Astrocyte (in vitro differentiated cells and primary cell): ENCODE measurements around the gene ANGPTL8. TPM values are rescaled to one million over a fixed set of nuclear protein-coding genes. Genes with fewer than 3 reads are reported as not detected.

Source experiments
- DNase-seq: peaks from one replicate; pipeline ENCODE4 v3.0.0-alpha.2; 2010; ENCODE audit warnings: low read depth
- FAIRE-seq: peaks from 2 replicates; lab custom pipeline; 2011; peaks lifted over from hg19 to GRCh38; lab: Jason Lieb, UNC
- H2AFZ ChIP-seq: 2 replicates; pipeline ENCODE4 v1.6.0; 2012; ENCODE audit warnings: low read depth, low read length, inconsistent platforms
- H3K27ac ChIP-seq: 2 replicates; pipeline ENCODE4 v1.5.1; 2011; ENCODE audit warnings: low read depth, low read length, inconsistent platforms
- H3K27me3 ChIP-seq: 2 replicates; pipeline ENCODE4 v1.6.0; 2011; ENCODE audit warnings: low read length, inconsistent platforms; ENCODE audit not compliant: insufficient read depth
- H3K36me3 ChIP-seq: 2 replicates; pipeline ENCODE4 v1.5.1; 2011; ENCODE audit warnings: low read length, inconsistent platforms; ENCODE audit not compliant: insufficient read depth
- H3K4me1 ChIP-seq: 2 replicates; pipeline ENCODE4 v1.5.1; 2011; ENCODE audit warnings: low read length, inconsistent platforms; ENCODE audit not compliant: insufficient read depth
- H3K4me2 ChIP-seq: 2 replicates; pipeline ENCODE4 v1.6.0; 2012; ENCODE audit warnings: low read length, inconsistent platforms
- H3K4me3 ChIP-seq: 2 replicates; pipeline ENCODE4 v1.5.1; 2011; ENCODE audit warnings: low read depth, mild to moderate bottlenecking, low read length, inconsistent platforms; ENCODE audit not compliant: insufficient read depth
- H3K79me2 ChIP-seq: 2 replicates; pipeline ENCODE4 v1.6.0; 2012; ENCODE audit warnings: mild to moderate bottlenecking, low read length, inconsistent platforms; ENCODE audit not compliant: insufficient read depth
- H3K9ac ChIP-seq: 2 replicates; pipeline ENCODE4 v1.6.0; 2012; ENCODE audit warnings: mild to moderate bottlenecking, low read length, inconsistent platforms
- H3K9me3 ChIP-seq: 2 replicates; pipeline ENCODE4 v1.5.1; 2012; ENCODE audit warnings: low read depth, mild to moderate bottlenecking, low read length, inconsistent platforms; ENCODE audit not compliant: insufficient read depth
- H4K20me1 ChIP-seq: 2 replicates; pipeline ENCODE4 v1.6.0; 2012; ENCODE audit warnings: low read length, inconsistent platforms; ENCODE audit not compliant: insufficient read depth
- H3K27ac Mint-ChIP-seq: one replicate; pipeline ENCODE4 v1.8.0; 2021; ENCODE audit warnings: mild to moderate bottlenecking, mixed read lengths; ENCODE audit not compliant: unreplicated experiment
- H3K27me3 Mint-ChIP-seq: one replicate; pipeline ENCODE4 v1.8.0; 2021; ENCODE audit warnings: low read depth, mixed read lengths; ENCODE audit not compliant: unreplicated experiment
- H3K36me3 Mint-ChIP-seq: one replicate; pipeline ENCODE4 v1.8.0; 2021; ENCODE audit warnings: low read depth, mixed read lengths; ENCODE audit not compliant: unreplicated experiment
- H3K4me1 Mint-ChIP-seq: one replicate; pipeline ENCODE4 v1.8.0; 2021; ENCODE audit warnings: low read depth, mixed read lengths; ENCODE audit not compliant: unreplicated experiment
- H3K4me3 Mint-ChIP-seq: one replicate; pipeline ENCODE4 v1.8.0; 2021; ENCODE audit warnings: mild to moderate bottlenecking, moderate library complexity, mixed read lengths; ENCODE audit not compliant: unreplicated experiment
- H3K9me3 Mint-ChIP-seq: one replicate; pipeline ENCODE4 v1.8.0; 2021; ENCODE audit warnings: mild to moderate bottlenecking, mixed read lengths; ENCODE audit not compliant: unreplicated experiment
- EZH2 ChIP-seq: IDR thresholded peaks from 2 replicates; pipeline ENCODE4 v1.6.1; 2012; ENCODE audit warnings: mild to moderate bottlenecking, low read length, inconsistent platforms; ENCODE audit not compliant: insufficient read depth
- total RNA-seq: library from RNA; stranded (reverse); gene quantifications from 2 replicates; pipeline ENCODE4 v1.2.1, GENCODE V29; 2021
- TF ChIP-seq, protein P1 (sequence below): IDR thresholded peaks from 2 replicates; pipeline ENCODE4 v1.5.1; 2011; ENCODE audit warnings: low read depth, mild to moderate bottlenecking, inconsistent platforms, low read length, moderate library complexity; ENCODE audit not compliant: insufficient read depth

The ANGPTL8 gene
- total RNA-seq, 1 donor from 2014 or later = not detected

- no peak for FAIRE-seq
- H3K36me3 ChIP-seq = peaks cover 5% of the 10 kb centered on the region
- no peaks in the 10 kb centered on the region for H3K27me3 ChIP-seq
- no peak overlapping the region for H3K4me3 ChIP-seq
- Mint-ChIP-seq H3K27ac (no peak overlapping the region), H3K36me3 (peaks cover 20% of the 10 kb centered on the region), H3K4me1 (peaks cover 5% of the 10 kb centered on the region), H3K27me3 (no peaks in the 10 kb centered on the region), H3K4me3 (peak overlapping the region; percentile 20), H3K9me3 (peaks cover 3% of the 10 kb centered on the region)
- no peak for TF ChIP-seq EZH2
- TF ChIP-seq, protein P1, sequence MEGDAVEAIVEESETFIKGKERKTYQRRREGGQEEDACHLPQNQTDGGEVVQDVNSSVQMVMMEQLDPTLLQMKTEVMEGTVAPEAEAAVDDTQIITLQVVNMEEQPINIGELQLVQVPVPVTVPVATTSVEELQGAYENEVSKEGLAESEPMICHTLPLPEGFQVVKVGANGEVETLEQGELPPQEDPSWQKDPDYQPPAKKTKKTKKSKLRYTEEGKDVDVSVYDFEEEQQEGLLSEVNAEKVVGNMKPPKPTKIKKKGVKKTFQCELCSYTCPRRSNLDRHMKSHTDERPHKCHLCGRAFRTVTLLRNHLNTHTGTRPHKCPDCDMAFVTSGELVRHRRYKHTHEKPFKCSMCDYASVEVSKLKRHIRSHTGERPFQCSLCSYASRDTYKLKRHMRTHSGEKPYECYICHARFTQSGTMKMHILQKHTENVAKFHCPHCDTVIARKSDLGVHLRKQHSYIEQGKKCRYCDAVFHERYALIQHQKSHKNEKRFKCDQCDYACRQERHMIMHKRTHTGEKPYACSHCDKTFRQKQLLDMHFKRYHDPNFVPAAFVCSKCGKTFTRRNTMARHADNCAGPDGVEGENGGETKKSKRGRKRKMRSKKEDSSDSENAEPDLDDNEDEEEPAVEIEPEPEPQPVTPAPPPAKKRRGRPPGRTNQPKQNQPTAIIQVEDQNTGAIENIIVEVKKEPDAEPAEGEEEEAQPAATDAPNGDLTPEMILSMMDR = no peak
- peaks cover 21% of the 10 kb centered on the region for H3K4me1 ChIP-seq
- H2AFZ ChIP-seq = no peak overlapping the region
- peaks cover 17% of the 10 kb centered on the region for H4K20me1 ChIP-seq
- H3K79me2 ChIP-seq = peaks cover 32% of the 10 kb centered on the region
- H3K27ac ChIP-seq = no peak overlapping the region
- peak overlapping the region; percentile 7 for H3K4me2 ChIP-seq
- no peak overlapping the region for H3K9ac ChIP-seq
- DNase-seq = peak; percentile 20
- H3K9me3 ChIP-seq = no peaks in the 10 kb centered on the region
These were observed 48.1 kb upstream of the ANGPTL8 start for GRCh38 chr19:11191273-11191755.

DNA sequence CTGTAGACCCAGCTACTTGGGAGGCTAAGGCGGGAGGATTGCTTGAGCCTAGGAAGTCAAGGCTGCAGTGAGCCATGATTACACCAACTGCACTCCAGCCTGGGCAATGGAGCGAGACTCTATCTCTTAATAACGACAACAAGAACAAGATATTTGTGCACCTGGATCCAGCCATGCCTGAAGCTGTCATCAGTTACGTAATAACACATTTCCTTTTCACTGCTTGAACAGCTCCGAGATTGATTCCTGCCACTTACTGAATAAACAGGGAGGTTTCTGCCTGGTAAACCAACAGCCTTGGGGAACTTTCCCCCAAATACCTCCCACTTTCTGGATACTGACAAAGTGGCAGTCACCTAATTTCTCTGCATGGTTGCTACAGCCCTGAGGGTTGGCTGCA is 47.5 kb upstream of the ANGPTL8 start:
- no peak for FAIRE-seq
- Histone ChIP-seq H3K9me3 (no peaks in the 10 kb centered on the region), H3K79me2 (peaks cover 38% of the 10 kb centered on the region), H3K4me3 (no peak overlapping the region), H3K27me3 (no peaks in the 10 kb centered on the region), H3K36me3 (peaks cover 5% of the 10 kb centered on the region), H3K27ac (no peak overlapping the region), H3K4me2 (peak overlapping the region; percentile 7), H3K4me1 (peaks cover 24% of the 10 kb centered on the region), H3K9ac (no peak overlapping the region), H2AFZ (no peak overlapping the region), H4K20me1 (peaks cover 20% of the 10 kb centered on the region)
- no peak for DNase-seq
- no peak overlapping the region for H3K4me3 Mint-ChIP-seq
- peaks cover 3% of the 10 kb centered on the region for H3K9me3 Mint-ChIP-seq
- H3K36me3 Mint-ChIP-seq = peaks cover 17% of the 10 kb centered on the region
- H3K4me1 Mint-ChIP-seq = peaks cover 5% of the 10 kb centered on the region
- no peaks in the 10 kb centered on the region for H3K27me3 Mint-ChIP-seq
- no peak overlapping the region for H3K27ac Mint-ChIP-seq
- TF ChIP-seq, protein P1 = no peak
- no peak for TF ChIP-seq EZH2

- peaks cover 3% of the 10 kb centered on the region for H3K36me3 ChIP-seq
- no peak overlapping the region for H3K27ac ChIP-seq
- FAIRE-seq = no peak
- peaks cover 15% of the 10 kb centered on the region for H4K20me1 ChIP-seq
- H3K4me2 ChIP-seq = no peak overlapping the region
- Mint-ChIP-seq H3K27me3 (no peaks in the 10 kb centered on the region), H3K4me1 (peaks cover 5% of the 10 kb centered on the region), H3K4me3 (no peak overlapping the region), H3K36me3 (peaks cover 13% of the 10 kb centered on the region), H3K27ac (no peak overlapping the region), H3K9me3 (peaks cover 3% of the 10 kb centered on the region)
- no peak overlapping the region for H3K9ac ChIP-seq
- peaks cover 27% of the 10 kb centered on the region for H3K4me1 ChIP-seq
- TF ChIP-seq, protein P1 = no peak
- TF ChIP-seq EZH2 = no peak
- no peak overlapping the region for H3K4me3 ChIP-seq
- no peak for DNase-seq
- no peaks in the 10 kb centered on the region for H3K27me3 ChIP-seq
- H3K79me2 ChIP-seq = peaks cover 41% of the 10 kb centered on the region
- no peaks in the 10 kb centered on the region for H3K9me3 ChIP-seq
- H2AFZ ChIP-seq = no peak overlapping the region
These were observed 46.2 kb upstream of the ANGPTL8 start for GRCh38 chr19:11192957-11193939.
